ENCODE results near the gene OR11L1.

OR11L1 gene

DNA sequence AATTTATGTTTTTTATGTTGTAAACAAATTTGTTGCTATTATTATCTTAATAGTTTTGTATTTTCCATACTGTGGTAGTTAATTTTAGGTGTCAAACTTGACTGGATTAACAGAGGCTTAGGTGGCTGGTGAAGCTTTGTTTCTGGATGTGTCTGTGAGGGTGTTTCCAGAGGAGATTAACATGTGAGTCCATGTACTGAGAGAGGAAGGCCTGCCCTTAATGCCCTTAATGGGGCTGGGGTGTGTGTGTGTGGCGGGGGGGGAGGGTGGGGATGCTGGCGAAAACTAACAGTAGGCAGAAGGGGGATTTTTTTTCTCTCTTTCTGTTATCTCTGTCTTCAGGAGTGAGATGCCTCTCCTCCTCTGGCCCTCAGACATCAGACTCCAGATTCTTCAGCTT is 19.6 kb downstream of the OR11L1 start:
- DNase-seq (ENCODE audit: low read depth, low spot score) = no peak
- no peak overlapping the region for H3K27ac ChIP-seq

DNA sequence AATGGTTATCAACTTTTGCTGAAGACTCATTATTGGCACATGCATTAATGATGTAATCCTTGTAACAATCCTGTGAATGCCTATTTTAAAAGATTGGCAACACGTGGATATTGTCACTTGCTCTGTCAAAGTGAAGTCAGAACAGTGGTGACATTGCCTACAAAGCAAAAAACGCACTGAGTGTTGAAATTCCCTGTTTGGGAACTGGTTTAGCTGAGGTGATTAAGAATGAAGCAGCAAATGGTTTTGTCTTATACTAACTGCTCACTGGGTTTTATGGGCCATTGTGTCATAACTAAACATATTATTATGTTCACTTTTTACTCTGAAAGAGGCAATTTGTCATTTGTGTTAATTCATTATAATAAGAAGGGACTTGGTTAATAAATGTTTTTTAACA is 29.1 kb downstream of the OR11L1 start:
- DNase-seq (ENCODE audit: low read depth, low spot score) = no peak
- no peak overlapping the region for H3K27ac ChIP-seq

DNA sequence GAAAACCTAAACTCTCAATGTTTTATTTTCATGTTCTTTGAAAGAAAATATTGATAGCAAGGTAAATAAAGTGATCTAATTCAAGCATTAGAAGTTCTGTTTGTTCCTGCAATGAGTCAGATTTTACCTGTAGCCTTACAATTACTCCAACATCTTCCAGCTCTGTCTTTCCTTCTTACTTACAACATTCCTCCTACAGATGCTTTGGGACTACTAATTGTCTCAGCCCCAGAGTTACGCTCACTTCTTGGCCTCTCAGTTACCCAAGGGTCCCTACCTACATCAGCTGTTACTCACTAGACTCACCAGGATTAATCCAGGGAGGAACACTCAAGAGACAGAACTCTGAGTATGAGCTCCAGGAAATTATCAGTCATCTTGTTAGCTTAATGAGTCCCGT is 44.2 kb downstream of the OR11L1 start:
- no peak overlapping the region for H3K27ac ChIP-seq
- DNase-seq (ENCODE audit: low read depth, low spot score) = no peak

Measured in epithelial cell of prostate (primary cell).